ENCODE data around the gene FGF21. TPM values are rescaled to one million over a fixed set of nuclear protein-coding genes. Genes with fewer than 3 reads are reported as not detected.
"Not testable (repeated sequence)": the region's sequence is repeated elsewhere in the genome, so short reads cannot be mapped to it uniquely, and the experiment has no call there.

FGF21 gene
- total RNA-seq, 4 donors from 2014 or later: not detected

GRCh38 chr19:48777720-48778119 is 22.4 kb downstream of the FGF21 start:
- no peak for DNase-seq (ENCODE audit: extremely low spot score)
- no peaks in the 10 kb centered on the region for H3K9me3 ChIP-seq
- H3K27ac ChIP-seq (replicated peaks in 1 of 4): no peak overlapping the region
- peaks cover 4 to 18% (median 17%) of the 10 kb centered on the region in 4 donors for H3K4me1 ChIP-seq
- intact Hi-C loops (cut with DNase I): no loop called here
- H3K36me3 ChIP-seq: no peaks in the 10 kb centered on the region
- 96% methylated on average over 11 of the region's 12 CpGs for WGBS
- TF ChIP-seq POLR2A (IDR thresholded peaks at IDR 0.05; ENCODE audit: low read depth) (no peak), POLR2AphosphoS5 (IDR thresholded peaks at IDR 0.05) (no peak), EP300 (IDR thresholded peaks at IDR 0.05) (no peak), CTCF (IDR thresholded peaks at IDR 0.05) (no peak)
- no peaks in the 10 kb centered on the region for H3K27me3 ChIP-seq
- H3K4me3 ChIP-seq: no peak overlapping the region

GRCh38 chr19:48779636-48780035 is 24.3 kb downstream of the FGF21 start:
- no peak for DNase-seq (ENCODE audit: extremely low spot score)
- Histone ChIP-seq H3K4me3 (no peak overlapping the region), H3K9me3 (no peaks in the 10 kb centered on the region), H3K4me1 (peaks cover 8 to 21% (median 20%) of the 10 kb centered on the region in 4 donors), H3K36me3 (no peaks in the 10 kb centered on the region), H3K27me3 (no peaks in the 10 kb centered on the region), H3K27ac (replicated peaks in 1 of 4) (no peak overlapping the region)
- intact Hi-C loops (cut with DNase I): no loop called here
- 63% methylated on average over 1 of the region's 1 CpG for WGBS
- TF ChIP-seq POLR2A (IDR thresholded peaks at IDR 0.05; ENCODE audit: low read depth) (no peak), CTCF (IDR thresholded peaks at IDR 0.05) (no peak), POLR2AphosphoS5 (IDR thresholded peaks at IDR 0.05) (no peak), EP300 (IDR thresholded peaks at IDR 0.05) (no peak)

DNA sequence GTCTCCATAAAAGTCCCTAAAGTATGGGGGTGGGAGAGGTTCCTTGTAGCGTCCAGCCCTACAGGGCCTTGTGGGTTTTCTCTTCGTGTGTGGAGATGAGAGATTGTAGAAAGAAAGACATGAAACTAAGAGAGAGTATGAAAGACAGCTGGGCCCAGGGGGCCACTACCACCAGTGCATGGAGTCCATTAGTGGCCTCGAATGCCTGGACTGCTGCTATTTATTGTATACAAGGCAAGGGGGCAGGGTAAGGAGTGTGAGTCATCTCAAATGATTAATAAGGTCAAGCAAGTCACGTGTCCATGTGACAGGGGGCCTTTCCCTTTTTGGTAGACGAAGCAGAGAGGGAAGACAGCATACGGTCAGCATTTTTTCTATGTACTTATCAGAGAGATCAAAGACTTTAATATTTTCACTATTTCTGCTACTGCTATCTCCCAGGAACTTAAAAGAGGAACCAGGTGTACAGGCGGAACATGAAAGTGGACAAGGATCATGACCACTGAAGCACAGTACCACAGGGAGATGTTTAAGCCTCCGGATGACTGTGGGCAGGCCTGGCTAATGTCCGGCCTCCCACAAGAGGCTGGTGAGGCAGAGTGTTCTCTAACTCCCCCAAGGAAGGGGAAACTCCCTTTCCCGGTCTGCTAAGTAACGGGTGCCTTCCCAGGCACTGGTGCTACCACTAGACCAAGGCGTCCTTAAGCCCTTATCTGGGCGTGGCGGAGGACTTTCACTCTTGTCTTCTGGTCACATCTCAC is 25.5 kb downstream of the FGF21 start:
- no peak for DNase-seq (ENCODE audit: extremely low spot score)

GRCh38 chr19:48784527-48784926 is 29.2 kb downstream of the FGF21 start:
- peaks cover 8 to 25% (median 22%) of the 10 kb centered on the region in 4 donors for H3K4me1 ChIP-seq
- no peak overlapping the region for H3K4me3 ChIP-seq
- DNase-seq (ENCODE audit: extremely low spot score): no peak
- no peaks in the 10 kb centered on the region for H3K27me3 ChIP-seq
- intact Hi-C loops (cut with DNase I): no loop called here
- H3K9me3 ChIP-seq: no peaks in the 10 kb centered on the region
- WGBS: 76% methylated on average over 5 of the region's 5 CpGs
- TF ChIP-seq POLR2AphosphoS5 (IDR thresholded peaks at IDR 0.05): no peak
- no peak for TF ChIP-seq POLR2A (IDR thresholded peaks at IDR 0.05; ENCODE audit: low read depth)
- TF ChIP-seq EP300 (IDR thresholded peaks at IDR 0.05): no peak
- TF ChIP-seq CTCF (IDR thresholded peaks at IDR 0.05): no peak
- H3K36me3 ChIP-seq: no peaks in the 10 kb centered on the region
- no peak overlapping the region for H3K27ac ChIP-seq (replicated peaks in 1 of 4)

More for the DNA sequence above, 25.5 kb downstream of the FGF21 start:
- Histone ChIP-seq H3K27ac (replicated peaks in 1 of 4) (peak overlapping the region in 3 of 4 donors; percentile 46 to 58 (median 48)), H3K36me3 (no peaks in the 10 kb centered on the region), H3K4me1 (peaks cover 8 to 21% (median 20%) of the 10 kb centered on the region in 4 donors), H3K27me3 (no peaks in the 10 kb centered on the region), H3K9me3 (no peaks in the 10 kb centered on the region), H3K4me3 (no peak overlapping the region)
- intact Hi-C loops (cut with DNase I): no loop called here
- no peak for TF ChIP-seq POLR2A (IDR thresholded peaks at IDR 0.05; ENCODE audit: low read depth)
- TF ChIP-seq POLR2AphosphoS5 (IDR thresholded peaks at IDR 0.05): no peak
- TF ChIP-seq EP300 (IDR thresholded peaks at IDR 0.05): no peak
- TF ChIP-seq CTCF (IDR thresholded peaks at IDR 0.05): no peak
- 63% methylated on average over 14 of the region's 14 CpGs for WGBS

DNA sequence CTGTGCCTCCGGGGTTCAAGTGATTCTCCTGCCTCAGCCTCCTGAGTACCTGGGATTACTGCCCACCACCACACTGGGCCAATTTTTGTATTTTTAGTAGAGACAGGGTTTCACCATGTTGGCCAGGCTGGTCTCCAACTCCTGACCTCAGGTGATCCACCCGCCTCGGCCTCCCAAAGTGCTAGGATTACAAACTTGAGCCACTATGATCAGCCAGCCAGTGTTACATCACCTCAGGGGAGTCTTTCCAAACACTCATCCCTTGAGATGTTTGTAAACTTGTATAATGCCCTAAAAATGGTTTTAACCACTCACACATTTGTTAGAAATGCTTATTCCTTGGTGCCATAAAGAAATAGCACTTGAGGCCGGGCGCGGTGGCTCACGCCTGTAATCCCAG is 31.1 kb downstream of the FGF21 start:
- H3K4me1 ChIP-seq: peaks cover 5 to 19% (median 13%) of the 10 kb centered on the region in 4 donors
- intact Hi-C loops (cut with DNase I): loop anchor here (5.0 kb wide), 1 partner anchor 186 kb away; no protein-coding TSS in a partner anchor
- not testable (repeated sequence) for H3K9me3 ChIP-seq; H3K27me3 ChIP-seq; H3K27ac ChIP-seq (replicated peaks in 1 of 4); H3K36me3 ChIP-seq; H3K4me3 ChIP-seq; DNase-seq (ENCODE audit: extremely low spot score)
- WGBS: 98% methylated on average over 7 of the region's 7 CpGs

- H3K36me3 ChIP-seq; DNase-seq (ENCODE audit: extremely low spot score); H3K27ac ChIP-seq (replicated peaks in 1 of 4); H3K9me3 ChIP-seq; H3K27me3 ChIP-seq; H3K4me3 ChIP-seq: not testable (repeated sequence)
- WGBS: 86% methylated on average over 9 of the region's 9 CpGs
- intact Hi-C loops (cut with DNase I): loop anchor here (5.0 kb wide), 1 partner anchor 185 kb away; no protein-coding TSS in a partner anchor
- H3K4me1 ChIP-seq: peaks cover 5 to 12% (median 8%) of the 10 kb centered on the region in 4 donors
These were observed 32.0 kb downstream of the FGF21 start for GRCh38 chr19:48787331-48787730.

All from esophagus muscularis mucosa (tissue), 4 donors.